H9 (cell line): ENCODE data around the gene MYLK. TPM values are rescaled to one million over a fixed set of nuclear protein-coding genes. Genes with fewer than 3 reads are reported as not detected.
A peak's percentile ranks its signal among the peaks of the same experiment; 100 is the strongest.

Experiments
- DNase-seq: peaks from one replicate; pipeline ENCODE4 v3.0.0-alpha.2; 2017
- H2AFZ ChIP-seq: one replicate; pipeline ENCODE4 v1.6.1; 2013; ENCODE audit warnings: mild to moderate bottlenecking, low read length, control low read depth, moderate library complexity
- H2AK5ac ChIP-seq: 2 replicates; pipeline ENCODE4 v1.6.1; 2013; ENCODE audit warnings: low read length, control low read depth, mixed read lengths; ENCODE audit not compliant: insufficient read length
- H2BK120ac ChIP-seq: one replicate; pipeline ENCODE4 v1.6.1; 2013; ENCODE audit warnings: low read depth, mild to moderate bottlenecking, low read length, control low read depth, inconsistent platforms; ENCODE audit not compliant: poor library complexity, severe bottlenecking
- H2BK12ac ChIP-seq: 2 replicates; pipeline ENCODE4 v1.6.1; 2013; ENCODE audit warnings: low read length, control low read depth, mixed read lengths, low read depth; ENCODE audit not compliant: insufficient read length
- H2BK15ac ChIP-seq: 2 replicates; pipeline ENCODE4 v1.6.1; 2013; ENCODE audit warnings: low read depth, low read length, control low read depth
- H2BK20ac ChIP-seq: one replicate; pipeline ENCODE4 v1.6.1; 2013; ENCODE audit warnings: low read depth, mild to moderate bottlenecking, low read length, control low read depth, inconsistent platforms; ENCODE audit not compliant: poor library complexity, severe bottlenecking
- H2BK5ac ChIP-seq: 2 replicates; pipeline ENCODE4 v1.6.1; 2013; ENCODE audit warnings: low read length, control low read depth, mixed read lengths; ENCODE audit not compliant: insufficient read length
- H3K14ac ChIP-seq: 2 replicates; pipeline ENCODE4 v1.6.1; 2013; ENCODE audit warnings: low read length, control low read depth; ENCODE audit not compliant: insufficient read depth
- H3K18ac ChIP-seq: 2 replicates; pipeline ENCODE4 v1.6.1; 2013; ENCODE audit warnings: low read depth, mild to moderate bottlenecking, mixed read lengths, low read length, control low read depth; ENCODE audit not compliant: insufficient read length
- H3K23ac ChIP-seq: 2 replicates; pipeline ENCODE4 v1.6.1; 2013; ENCODE audit warnings: low read length, control low read depth, mixed read lengths, low read depth; ENCODE audit not compliant: insufficient read length
- H3K23me2 ChIP-seq: 2 replicates; pipeline ENCODE4 v1.6.1; 2013; ENCODE audit warnings: low read depth, mild to moderate bottlenecking, mixed read lengths, low read length, control low read depth; ENCODE audit not compliant: insufficient read length, poor library complexity, severe bottlenecking
- H3K27ac ChIP-seq: 2 replicates; pipeline ENCODE4 v1.5.1; 2013; ENCODE audit warnings: low read length, control low read depth, mixed read lengths, low read depth; ENCODE audit not compliant: insufficient read length
- H3K27me3 ChIP-seq: 2 replicates; pipeline ENCODE4 v1.6.1; 2013; ENCODE audit warnings: low read length, control low read depth, inconsistent platforms; ENCODE audit not compliant: insufficient read depth
- H3K4ac ChIP-seq: 2 replicates; pipeline ENCODE4 v1.6.1; 2013; ENCODE audit warnings: low read depth, mild to moderate bottlenecking, control low read depth, inconsistent platforms, low read length, moderate library complexity
- H3K4me1 ChIP-seq: 2 replicates; pipeline ENCODE4 v1.6.1; 2013; ENCODE audit warnings: low read length, control low read depth, inconsistent platforms; ENCODE audit not compliant: insufficient read depth
- H3K4me2 ChIP-seq: 2 replicates; pipeline ENCODE4 v1.6.1; 2013; ENCODE audit warnings: low read length, control low read depth, mixed read lengths; ENCODE audit not compliant: insufficient read length, insufficient read depth
- H3K56ac ChIP-seq: 2 replicates; pipeline ENCODE4 v1.6.1; 2013; ENCODE audit warnings: low read depth, mild to moderate bottlenecking, mixed read lengths, low read length, control low read depth; ENCODE audit not compliant: insufficient read length
- H3K79me1 ChIP-seq: 2 replicates; pipeline ENCODE4 v1.6.1; 2013; ENCODE audit warnings: low read depth, mild to moderate bottlenecking, moderate library complexity, low read length, control low read depth, inconsistent platforms; ENCODE audit not compliant: insufficient read depth, poor library complexity, severe bottlenecking
- H3K79me2 ChIP-seq: 2 replicates; pipeline ENCODE4 v1.6.1; 2013; ENCODE audit warnings: low read length, control low read depth, inconsistent platforms; ENCODE audit not compliant: insufficient read depth
- H3K9ac ChIP-seq: 2 replicates; pipeline ENCODE4 v1.6.1; 2013; ENCODE audit warnings: low read length, control low read depth, mixed read lengths; ENCODE audit not compliant: insufficient read length; ENCODE audit errors: extremely low read depth
- H3K9me3 ChIP-seq: one replicate; pipeline ENCODE4 v1.6.1; 2013; ENCODE audit warnings: low read depth, low read length, inconsistent platforms; ENCODE audit not compliant: control insufficient read depth
- H3T11ph ChIP-seq: one replicate; pipeline ENCODE4 v1.6.1; 2013; ENCODE audit warnings: mild to moderate bottlenecking, low read length, control low read depth, inconsistent platforms
- H4K20me1 ChIP-seq: one replicate; pipeline ENCODE4 v1.6.1; 2013; ENCODE audit not compliant: control insufficient read depth, insufficient read length, insufficient read depth
- H4K5ac ChIP-seq: 2 replicates; pipeline ENCODE4 v1.6.1; 2013; ENCODE audit warnings: low read depth, mild to moderate bottlenecking, mixed read lengths, low read length, control low read depth; ENCODE audit not compliant: insufficient read length
- H4K8ac ChIP-seq: replicated peaks from 2 replicates; pipeline ENCODE4 v1.6.1; 2013; ENCODE audit warnings: low read length, control low read depth, mixed read lengths, low read depth; ENCODE audit not compliant: insufficient read length
- H4K91ac ChIP-seq: 2 replicates; pipeline ENCODE4 v1.6.1; 2013; ENCODE audit warnings: low read depth, mild to moderate bottlenecking, moderate library complexity, mixed read lengths, low read length, control low read depth; ENCODE audit not compliant: insufficient read length
- H3K27ac Mint-ChIP-seq, 3 experiments: 2 replicates in 2 of 3; 3 replicates in 1 of 3; pipeline ENCODE4 v1.8.0; 2020 to 2021; ENCODE audit warnings: mixed read lengths in 3 of 3, mild to moderate bottlenecking in 1 of 3, moderate library complexity in 1 of 3
- H3K27me3 Mint-ChIP-seq: 2 replicates; pipeline ENCODE4 v1.8.0; 2021; ENCODE audit warnings: low read depth, mild to moderate bottlenecking, moderate library complexity, mixed read lengths
- H3K36me3 Mint-ChIP-seq, 3 experiments: 2 replicates in 2 of 3; 3 replicates in 1 of 3; pipeline ENCODE4 v1.8.0; 2020 to 2021; ENCODE audit warnings: low read depth in 3 of 3, mixed read lengths in 3 of 3; ENCODE audit not compliant: insufficient read depth in 1 of 3
- H3K4me1 Mint-ChIP-seq, 2 experiments: 2 replicates each; pipeline ENCODE4 v1.8.0; 2020; ENCODE audit warnings: mixed read lengths in 2 of 2
- H3K4me3 Mint-ChIP-seq, 2 experiments: 2 replicates in 1 of 2; 3 replicates in 1 of 2; pipeline ENCODE4 v1.8.0; 2020 to 2021; ENCODE audit warnings: mild to moderate bottlenecking in 2 of 2, mixed read lengths in 2 of 2, moderate library complexity in 1 of 2
- H3K9me3 Mint-ChIP-seq, 2 experiments: 2 replicates in 1 of 2; 3 replicates in 1 of 2; pipeline ENCODE4 v1.8.0; 2020; ENCODE audit warnings: mild to moderate bottlenecking in 2 of 2, mixed read lengths in 2 of 2, moderate library complexity in 1 of 2
- WGBS: extraction: QIAGEN DNeasy Blood & Tissue Kit; methylation state at CpG from one replicate; pipeline ENCODE4 v1.1.7; 2013; ENCODE audit warnings: missing lambda C conversion rate, low lambda C conversion rate, mixed read lengths; ENCODE audit not compliant: insufficient read length; ENCODE audit errors: extremely low coverage; 5-methylcytosine and 5-hydroxymethylcytosine counted together
- total RNA-seq: library from RNA; stranded (reverse); gene quantifications from 2 replicates; pipeline ENCODE4 v1.2.1, GENCODE V29; 2021
- TF ChIP-seq, protein P1 (sequence below): fragments of 200-600 bp; sonication (generic); conservative IDR thresholded peaks from 3 replicates; pipeline ENCODE4 v1.8.0; 2021; ENCODE audit warnings: antibody characterized with exemption, mild to moderate bottlenecking

The MYLK gene
- total RNA-seq, 1 experiment from 2014 or later, result 10.1 TPM

DNA sequence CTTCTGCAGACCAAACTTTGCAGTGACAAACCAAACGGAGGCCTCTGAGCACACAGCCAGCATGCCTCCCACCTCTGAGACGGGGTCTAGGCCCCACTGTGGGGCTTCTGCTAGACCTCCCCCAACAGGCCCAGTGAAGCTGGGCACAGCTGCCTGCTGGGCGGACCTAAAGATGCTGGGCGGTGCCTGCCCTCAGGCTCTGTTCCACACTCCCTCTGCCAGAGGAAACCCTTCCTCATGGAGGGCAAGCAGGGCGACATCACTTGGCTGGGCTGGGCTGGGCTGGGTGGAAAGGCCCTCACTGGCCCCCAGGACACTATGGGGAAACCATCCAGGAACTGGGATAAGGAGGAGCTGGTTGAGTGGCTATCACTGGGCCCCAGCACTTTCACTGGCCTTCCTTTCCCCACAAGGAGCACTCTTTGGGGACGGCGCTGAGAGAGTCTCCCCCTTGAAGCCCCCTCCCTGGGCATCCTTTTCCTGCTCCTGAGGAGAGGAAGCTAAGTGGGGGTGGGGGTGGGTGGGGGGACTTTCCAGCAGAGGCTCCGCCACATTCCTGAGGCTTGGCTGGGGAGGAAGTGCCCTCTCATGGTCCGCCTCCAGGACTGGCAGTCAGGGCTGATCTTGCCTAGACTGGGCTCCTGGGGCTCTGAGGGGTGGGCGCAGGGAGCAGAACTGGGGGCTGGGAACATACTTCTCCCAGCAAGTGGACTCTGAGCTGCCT, 201.2 kb downstream of the MYLK start:
- no peak overlapping the region for H3K23ac ChIP-seq

More for the DNA sequence above, 201.2 kb downstream of the MYLK start:
- no peaks in the 10 kb centered on the region for H3K23me2 ChIP-seq
- no peaks in the 10 kb centered on the region for H3K9me3 ChIP-seq
- H3K27me3 ChIP-seq, result no peaks in the 10 kb centered on the region
- H4K91ac ChIP-seq, result no peak overlapping the region
- no peak overlapping the region for H3K4ac ChIP-seq
- Mint-ChIP-seq H3K4me1 (peaks cover 4 to 15% of the 10 kb centered on the region in 2 experiments), H3K4me3 (no peak overlapping the region), H3K27me3 (no peaks in the 10 kb centered on the region; the same call in 1 of the 2 replicates), H3K9me3 (no peaks in the 10 kb centered on the region), H3K27ac (peak overlapping the region in 1 of 3 experiments; percentile 36; a peak in 2 of 7 replicates), H3K36me3 (peaks cover 3 to 9% (median 5%) of the 10 kb centered on the region in 3 experiments; a peak in 2 of 7 replicates)
- H3K79me2 ChIP-seq, result no peaks in the 10 kb centered on the region
- H2BK12ac ChIP-seq, result no peak overlapping the region
- H4K5ac ChIP-seq, result no peak overlapping the region
- H3K4me2 ChIP-seq, result no peak overlapping the region
- H2BK5ac ChIP-seq, result no peak overlapping the region
- no peak overlapping the region for H2BK20ac ChIP-seq
- no peak overlapping the region; the same call in 1 of the 2 replicates for H3K14ac ChIP-seq
- H4K8ac ChIP-seq, result no peak overlapping the region
- H3K56ac ChIP-seq, result no peak overlapping the region
- TF ChIP-seq, protein P1, sequence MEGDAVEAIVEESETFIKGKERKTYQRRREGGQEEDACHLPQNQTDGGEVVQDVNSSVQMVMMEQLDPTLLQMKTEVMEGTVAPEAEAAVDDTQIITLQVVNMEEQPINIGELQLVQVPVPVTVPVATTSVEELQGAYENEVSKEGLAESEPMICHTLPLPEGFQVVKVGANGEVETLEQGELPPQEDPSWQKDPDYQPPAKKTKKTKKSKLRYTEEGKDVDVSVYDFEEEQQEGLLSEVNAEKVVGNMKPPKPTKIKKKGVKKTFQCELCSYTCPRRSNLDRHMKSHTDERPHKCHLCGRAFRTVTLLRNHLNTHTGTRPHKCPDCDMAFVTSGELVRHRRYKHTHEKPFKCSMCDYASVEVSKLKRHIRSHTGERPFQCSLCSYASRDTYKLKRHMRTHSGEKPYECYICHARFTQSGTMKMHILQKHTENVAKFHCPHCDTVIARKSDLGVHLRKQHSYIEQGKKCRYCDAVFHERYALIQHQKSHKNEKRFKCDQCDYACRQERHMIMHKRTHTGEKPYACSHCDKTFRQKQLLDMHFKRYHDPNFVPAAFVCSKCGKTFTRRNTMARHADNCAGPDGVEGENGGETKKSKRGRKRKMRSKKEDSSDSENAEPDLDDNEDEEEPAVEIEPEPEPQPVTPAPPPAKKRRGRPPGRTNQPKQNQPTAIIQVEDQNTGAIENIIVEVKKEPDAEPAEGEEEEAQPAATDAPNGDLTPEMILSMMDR, result no peak
- DNase-seq, result no peak
- H3K27ac ChIP-seq, result no peak overlapping the region
- H4K20me1 ChIP-seq, result no peaks in the 10 kb centered on the region
- H2AFZ ChIP-seq, result no peak overlapping the region
- no peak overlapping the region for H3T11ph ChIP-seq
- H2AK5ac ChIP-seq, result no peak overlapping the region
- no CpG with 5 or more reads among the region's 10 CpGs for WGBS
- no peak overlapping the region for H2BK15ac ChIP-seq
- no peak overlapping the region for H3K9ac ChIP-seq
- no peaks in the 10 kb centered on the region for H3K79me1 ChIP-seq
- H3K4me1 ChIP-seq, result peaks cover 3% of the 10 kb centered on the region; the same call in 1 of the 2 replicates
- no peak overlapping the region for H2BK120ac ChIP-seq
- no peak overlapping the region for H3K18ac ChIP-seq
